Upper lobe of left lung (tissue), 6 donors: ENCODE measurements around the gene RPGRIP1L. TPM values are rescaled to one million over a fixed set of nuclear protein-coding genes. Genes with fewer than 3 reads are reported as not detected.

Experiments used
- ATAC-seq, 2 donors: fragments of 200-7000 bp; cut with Tn5 transposase; one replicate each; pipeline ENCODE4 v1.9.1; 2022; ENCODE audit warnings: mild to moderate bottlenecking in 2 of 2, moderate library complexity in 2 of 2; ENCODE audit not compliant: low FRiP score in 2 of 2
- DNase-seq, 2 donors: peaks; one replicate each; pipeline ENCODE4 v3.0.0-alpha.2; 2019 to 2020
- H3K27ac ChIP-seq, 4 donors: fragments of 200-600 bp; sonication (generic); one replicate each; pipeline ENCODE4 v1.5.1; 2016 to 2019
- H3K27me3 ChIP-seq, 4 donors: fragments of 200-600 bp; sonication (generic); one replicate each; pipeline ENCODE4 v1.5.1; 2017 to 2019
- H3K36me3 ChIP-seq, 4 donors: fragments of 200-600 bp; sonication (generic); one replicate each; pipeline ENCODE4 v1.5.1; 2016 to 2019
- H3K4me1 ChIP-seq, 4 donors: fragments of 200-600 bp; sonication (generic); one replicate each; pipeline ENCODE4 v1.5.1; 2018 to 2019
- H3K4me3 ChIP-seq, 4 donors: fragments of 200-600 bp; sonication (generic); one replicate each; pipeline ENCODE4 v1.5.1; 2017 to 2019; ENCODE audit warnings: mild to moderate bottlenecking in 2 of 4, moderate library complexity in 1 of 4
- H3K9me3 ChIP-seq, 4 donors: fragments of 200-600 bp; sonication (generic); one replicate each; pipeline ENCODE4 v1.5.1; 2018 to 2019
- EP300 ChIP-seq, 4 donors: sonication (generic); formaldehyde crosslinking; IDR thresholded peaks; one replicate each; pipeline ENCODE4 v1.5.1; 2017; ENCODE audit warnings: antibody characterized with exemption in 4 of 4, control low read depth in 2 of 4
- POLR2A ChIP-seq, 4 donors: fragments of 450-650 bp; IDR thresholded peaks; one replicate each; pipeline ENCODE4 v1.5.1; 2016 to 2017; ENCODE audit warnings: antibody characterized with exemption in 4 of 4, mild to moderate bottlenecking in 2 of 4
- POLR2AphosphoS5 ChIP-seq, 2 donors: sonication (generic); formaldehyde crosslinking; IDR thresholded peaks; one replicate each; pipeline ENCODE4 v1.5.1; 2017; ENCODE audit warnings: antibody characterized with exemption in 2 of 2
- WGBS, 2 donors: methylation state at CpG; one replicate each; pipeline ENCODE4 v1.1.5; 2017 to 2018; 5-methylcytosine and 5-hydroxymethylcytosine counted together
- total RNA-seq, 6 donors: library from RNA; depleted of rRNA in 4 of 6; stranded (reverse); fragments of >200 nt in 4 of 6; gene quantifications; one replicate each; pipeline versions ENCODE4 v1.1.0 to v1.2.1, GENCODE V29; 2016 to 2021
- TF ChIP-seq, protein P1 (sequence below), 6 experiments: fragments of 450-650 bp in 4 of 6; fragments of 200-600 bp in 2 of 6; sonication (generic) in 2 of 6; IDR thresholded peaks; one replicate each; pipeline ENCODE4 v1.5.1; 2016 to 2019; ENCODE audit warnings: antibody characterized with exemption in 6 of 6
- donor health status: DM: no; HTN: no; CAD: no; lungs with moderate emphysema.
- donor health status: DM: no; HTN: yes; CAD: no; lungs with severe emphysema.

RPGRIP1L gene
- total RNA-seq, 6 donors from 2014 or later: 2.8 to 15.9 (median 4.0) TPM

DNA sequence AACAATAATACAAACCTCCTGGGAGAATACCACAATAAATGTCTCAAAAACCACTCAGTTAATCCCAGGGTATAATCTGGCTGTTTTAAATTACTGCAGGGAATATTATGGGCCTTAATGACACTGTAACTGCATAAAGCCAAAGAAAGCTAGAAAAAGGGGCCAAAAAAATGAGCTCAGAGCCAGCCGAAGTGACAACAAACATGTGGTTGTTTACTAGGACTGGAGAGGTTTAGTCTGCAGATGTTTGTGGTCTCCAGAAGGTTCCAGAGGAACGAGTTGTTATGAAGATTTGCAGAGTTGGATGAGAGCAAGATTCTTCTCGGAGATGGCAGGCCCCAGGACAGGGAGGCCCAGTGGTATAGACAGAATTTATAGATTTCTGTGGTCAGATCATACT lies 103.5 kb downstream of the RPGRIP1L start:
- Histone ChIP-seq H3K4me3 (no peak overlapping the region), H3K27ac (no peak overlapping the region), H3K4me1 (no peaks in the 10 kb centered on the region), H3K9me3 (peaks cover 0 to 3% (median 0%) of the 10 kb centered on the region in 4 donors), H3K27me3 (no peaks in the 10 kb centered on the region), H3K36me3 (peaks cover 0 to 5% (median 0%) of the 10 kb centered on the region in 4 donors)
- DNase-seq (no peak), ATAC-seq (no peak)
- TF ChIP-seq POLR2AphosphoS5 (IDR thresholded peaks at IDR 0.05) (no peak), EP300 (IDR thresholded peaks at IDR 0.05) (no peak), POLR2A (IDR thresholded peaks at IDR 0.05) (no peak)
- TF ChIP-seq, protein P1, sequence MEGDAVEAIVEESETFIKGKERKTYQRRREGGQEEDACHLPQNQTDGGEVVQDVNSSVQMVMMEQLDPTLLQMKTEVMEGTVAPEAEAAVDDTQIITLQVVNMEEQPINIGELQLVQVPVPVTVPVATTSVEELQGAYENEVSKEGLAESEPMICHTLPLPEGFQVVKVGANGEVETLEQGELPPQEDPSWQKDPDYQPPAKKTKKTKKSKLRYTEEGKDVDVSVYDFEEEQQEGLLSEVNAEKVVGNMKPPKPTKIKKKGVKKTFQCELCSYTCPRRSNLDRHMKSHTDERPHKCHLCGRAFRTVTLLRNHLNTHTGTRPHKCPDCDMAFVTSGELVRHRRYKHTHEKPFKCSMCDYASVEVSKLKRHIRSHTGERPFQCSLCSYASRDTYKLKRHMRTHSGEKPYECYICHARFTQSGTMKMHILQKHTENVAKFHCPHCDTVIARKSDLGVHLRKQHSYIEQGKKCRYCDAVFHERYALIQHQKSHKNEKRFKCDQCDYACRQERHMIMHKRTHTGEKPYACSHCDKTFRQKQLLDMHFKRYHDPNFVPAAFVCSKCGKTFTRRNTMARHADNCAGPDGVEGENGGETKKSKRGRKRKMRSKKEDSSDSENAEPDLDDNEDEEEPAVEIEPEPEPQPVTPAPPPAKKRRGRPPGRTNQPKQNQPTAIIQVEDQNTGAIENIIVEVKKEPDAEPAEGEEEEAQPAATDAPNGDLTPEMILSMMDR (IDR thresholded peaks at IDR 0.05): no peak
- 86 to 88% methylated on average over 3 of the region's 3 CpGs for WGBS, 2 donors

DNA sequence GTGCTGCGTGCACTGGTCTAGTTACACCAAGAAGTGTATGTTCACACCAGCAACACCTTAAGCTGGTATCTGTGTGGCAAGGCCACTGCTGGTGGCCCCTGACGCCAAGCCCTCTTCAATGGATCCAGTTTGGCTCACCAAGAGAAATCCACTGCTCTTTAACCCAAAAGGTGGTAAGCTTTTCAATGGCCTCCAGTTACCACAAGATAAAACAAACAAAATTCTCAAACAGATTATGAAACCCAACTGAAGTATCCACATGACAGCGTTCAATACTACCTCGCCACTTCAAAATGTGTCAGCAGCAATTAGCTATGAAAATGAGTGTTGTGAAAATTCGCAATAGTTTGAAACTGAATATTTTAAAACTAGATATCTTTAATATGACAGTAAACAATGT lies 104.1 kb downstream of the RPGRIP1L start:
- Histone ChIP-seq H3K4me1 (no peaks in the 10 kb centered on the region), H3K27ac (no peak overlapping the region), H3K9me3 (peaks cover 0 to 3% (median 0%) of the 10 kb centered on the region in 4 donors), H3K4me3 (no peak overlapping the region), H3K27me3 (no peaks in the 10 kb centered on the region), H3K36me3 (peaks cover 0 to 5% (median 0%) of the 10 kb centered on the region in 4 donors)
- no peak for TF ChIP-seq POLR2AphosphoS5 (IDR thresholded peaks at IDR 0.05)
- no peak for TF ChIP-seq EP300 (IDR thresholded peaks at IDR 0.05)
- no peak for TF ChIP-seq POLR2A (IDR thresholded peaks at IDR 0.05)
- TF ChIP-seq, protein P1 (IDR thresholded peaks at IDR 0.05): no peak
- ATAC-seq: no peak
- WGBS, 2 donors: 72 to 78% methylated on average over 5 of the region's 5 CpGs
- DNase-seq: no peak

DNA sequence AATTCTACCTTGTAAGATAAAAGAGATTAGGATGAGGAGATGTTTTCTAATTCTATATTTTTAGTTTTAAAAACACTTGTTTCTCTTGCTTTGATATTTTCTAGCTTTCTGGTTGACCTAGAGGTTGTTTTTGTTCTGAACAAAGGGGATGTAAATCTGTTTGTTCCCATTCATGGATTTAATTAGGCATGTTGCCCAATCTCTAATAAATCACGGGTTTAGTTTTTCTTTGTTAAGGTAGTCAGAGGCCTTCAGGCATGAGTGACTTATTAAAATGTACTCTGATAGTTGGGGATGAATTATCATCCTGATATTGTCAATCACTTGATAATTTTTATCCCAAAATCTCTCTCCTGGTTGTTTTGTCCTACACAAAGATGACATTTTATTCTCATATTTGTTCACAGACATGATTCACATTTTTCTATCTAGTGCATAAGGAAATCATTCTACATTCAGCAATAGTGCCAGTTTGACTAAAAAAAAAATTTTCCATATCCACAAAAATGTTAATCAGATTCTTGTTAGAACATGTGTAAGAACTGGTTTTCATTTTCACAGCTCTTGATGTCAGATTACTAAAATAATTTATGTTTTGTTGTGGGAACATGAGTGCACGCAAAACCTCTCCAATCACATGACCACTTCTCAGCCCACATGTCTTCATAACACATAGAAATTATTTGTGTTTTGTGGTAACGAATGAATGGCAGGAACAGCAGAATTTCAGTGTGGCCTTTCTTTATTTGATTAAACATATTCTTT lies 105.0 kb downstream of the RPGRIP1L start:
- no peak overlapping the region for H3K4me3 ChIP-seq
- no peak for TF ChIP-seq POLR2AphosphoS5 (IDR thresholded peaks at IDR 0.05)
- TF ChIP-seq EP300 (IDR thresholded peaks at IDR 0.05): no peak
- no peak for TF ChIP-seq POLR2A (IDR thresholded peaks at IDR 0.05)
- TF ChIP-seq, protein P1 (IDR thresholded peaks at IDR 0.05): no peak
- H3K27ac ChIP-seq: no peak overlapping the region
- H3K27me3 ChIP-seq: no peaks in the 10 kb centered on the region
- 70 to 82% methylated on average over 3 of the region's 3 CpGs for WGBS, 2 donors
- H3K9me3 ChIP-seq: peaks cover 0 to 3% (median 0%) of the 10 kb centered on the region in 4 donors
- DNase-seq: no peak
- no peak for ATAC-seq
- peaks cover 0 to 5% (median 0%) of the 10 kb centered on the region in 4 donors for H3K36me3 ChIP-seq
- no peaks in the 10 kb centered on the region for H3K4me1 ChIP-seq

DNA sequence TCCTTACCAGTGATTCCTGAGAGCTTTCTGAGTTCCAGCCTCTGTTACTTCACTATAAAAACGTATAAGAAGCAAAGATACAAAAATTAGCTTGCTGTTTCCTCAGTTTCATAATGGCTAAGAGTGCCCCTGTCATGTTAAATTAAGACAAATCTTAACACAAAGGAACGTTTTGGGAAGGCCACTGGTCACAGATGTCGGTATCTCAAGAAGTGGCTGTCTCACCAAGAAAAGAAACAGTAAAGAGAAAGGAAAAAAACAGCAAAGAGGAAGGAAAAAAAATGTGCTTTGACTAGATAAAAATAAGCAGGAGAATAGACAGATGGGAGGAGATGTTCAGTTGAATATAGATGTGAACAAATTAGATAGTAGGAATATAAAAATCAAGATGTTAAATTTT lies 105.9 kb downstream of the RPGRIP1L start:
- TF ChIP-seq EP300 (IDR thresholded peaks at IDR 0.05): no peak
- TF ChIP-seq POLR2A (IDR thresholded peaks at IDR 0.05): no peak
- TF ChIP-seq, protein P1 (IDR thresholded peaks at IDR 0.05): no peak
- TF ChIP-seq POLR2AphosphoS5 (IDR thresholded peaks at IDR 0.05): no peak
- WGBS, 2 donors: 51 to 59% methylated on average over 3 of the region's 3 CpGs
- Histone ChIP-seq H3K9me3 (peaks cover 0 to 3% (median 0%) of the 10 kb centered on the region in 4 donors), H3K27ac (no peak overlapping the region), H3K36me3 (peaks cover 0 to 5% (median 0%) of the 10 kb centered on the region in 4 donors), H3K4me1 (no peaks in the 10 kb centered on the region), H3K4me3 (no peak overlapping the region), H3K27me3 (no peaks in the 10 kb centered on the region)
- ATAC-seq (no peak), DNase-seq (no peak)
